ENCODE data around the gene UQCC5.

UQCC5 gene

DNA sequence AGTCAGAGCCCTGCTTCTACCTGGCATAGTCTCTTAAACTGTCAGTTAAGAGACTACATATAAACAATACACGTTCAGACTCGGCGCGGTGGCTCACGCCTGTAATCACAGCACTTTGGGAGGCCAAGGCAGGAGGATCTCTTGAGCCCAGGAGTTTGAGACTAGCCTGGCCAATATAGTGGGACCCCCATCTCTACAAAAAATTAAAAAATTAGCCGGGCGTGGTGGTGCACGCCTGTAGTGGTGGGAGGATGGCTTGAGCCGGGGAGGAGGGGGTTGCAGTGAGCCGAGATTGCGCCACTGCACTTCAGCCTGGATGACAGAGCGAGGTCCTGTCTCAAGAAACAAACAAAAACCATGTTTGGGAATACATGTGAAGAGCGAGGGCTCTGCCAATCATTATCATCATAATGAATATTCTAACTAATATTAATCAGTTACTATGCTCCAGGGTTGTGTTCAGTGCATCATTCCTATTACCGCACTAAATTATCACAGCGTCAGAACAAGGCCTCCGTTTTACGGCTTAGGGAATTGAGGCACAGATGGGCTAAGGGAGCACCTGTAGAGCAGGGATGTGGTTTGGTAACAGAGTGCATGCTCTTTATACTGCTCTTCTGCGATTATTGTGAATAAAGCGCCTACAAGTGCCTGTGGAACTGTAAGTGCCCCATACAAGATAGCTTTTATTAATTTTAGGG lies 844 bp upstream of the UQCC5 start:
- no peak for DNase-seq

DNA sequence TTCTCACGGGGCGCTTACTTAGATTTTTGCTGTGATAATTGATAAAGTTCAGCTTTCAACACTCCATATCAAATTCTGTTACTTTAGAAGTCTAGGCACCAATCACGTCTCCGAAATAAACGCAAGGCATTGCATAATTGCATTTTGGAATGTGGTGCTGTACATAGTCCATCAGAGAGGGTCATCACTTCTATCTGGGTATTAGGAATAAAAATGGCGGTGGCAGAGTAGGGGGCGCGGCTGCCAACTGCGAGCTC lies 365 bp upstream of the UQCC5 start:
- no peak for DNase-seq

DNA sequence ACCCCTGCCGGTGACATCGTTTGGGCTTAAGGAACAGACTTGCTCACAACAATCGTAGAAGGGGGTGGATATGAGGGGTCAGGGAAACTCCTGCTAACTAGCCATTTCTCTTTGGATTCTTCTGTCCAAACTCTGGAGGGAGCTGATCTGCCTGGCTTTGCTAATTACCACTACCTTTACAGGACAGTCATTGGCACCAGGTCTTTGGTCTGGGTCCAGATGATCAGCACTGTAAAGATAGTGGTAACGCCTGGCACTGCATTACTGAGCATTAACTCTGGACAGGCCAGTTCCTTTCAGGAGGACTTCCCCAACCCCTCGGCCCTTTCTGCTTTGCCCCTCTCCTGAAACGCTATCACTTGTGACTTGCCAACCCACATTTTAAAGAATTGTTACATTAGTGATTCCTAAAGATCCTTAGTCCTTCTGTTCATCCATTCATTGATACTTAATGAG lies 788 bp downstream of the UQCC5 start:
- no peak for DNase-seq

DNA sequence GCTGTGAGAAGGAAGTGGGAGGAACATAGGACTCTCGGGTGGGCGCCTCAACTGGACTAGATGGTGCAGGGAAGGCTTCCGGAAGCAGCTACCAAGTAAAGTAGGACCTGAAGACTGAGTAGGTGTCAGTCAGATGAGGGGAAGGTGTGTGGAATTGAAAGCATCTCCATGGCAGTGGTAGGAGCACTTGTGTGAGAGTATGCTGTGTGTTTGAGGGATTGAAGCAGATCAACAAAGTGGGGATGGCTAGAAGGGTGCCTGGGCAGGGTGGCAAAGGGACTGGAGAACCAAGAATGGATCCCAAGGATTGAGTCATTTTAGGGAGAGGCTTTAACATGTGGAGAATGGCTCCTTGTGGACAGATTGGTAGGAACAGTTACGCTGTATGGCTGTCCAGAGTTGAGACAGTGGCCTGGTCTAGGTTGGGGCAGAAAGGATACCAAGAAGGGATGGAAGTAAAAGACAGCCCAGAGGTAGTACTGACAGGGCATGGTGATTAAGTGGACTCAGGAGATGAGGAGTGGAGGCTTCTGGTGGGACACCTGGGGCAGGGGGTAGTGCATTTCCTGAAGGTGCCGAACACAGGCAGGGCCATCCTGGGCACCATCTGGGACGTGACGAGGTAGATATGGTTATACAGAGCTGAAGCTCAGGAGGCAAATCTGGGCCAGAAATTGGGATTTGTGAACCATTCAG lies 1.5 kb downstream of the UQCC5 start:
- no peak for DNase-seq

DNA sequence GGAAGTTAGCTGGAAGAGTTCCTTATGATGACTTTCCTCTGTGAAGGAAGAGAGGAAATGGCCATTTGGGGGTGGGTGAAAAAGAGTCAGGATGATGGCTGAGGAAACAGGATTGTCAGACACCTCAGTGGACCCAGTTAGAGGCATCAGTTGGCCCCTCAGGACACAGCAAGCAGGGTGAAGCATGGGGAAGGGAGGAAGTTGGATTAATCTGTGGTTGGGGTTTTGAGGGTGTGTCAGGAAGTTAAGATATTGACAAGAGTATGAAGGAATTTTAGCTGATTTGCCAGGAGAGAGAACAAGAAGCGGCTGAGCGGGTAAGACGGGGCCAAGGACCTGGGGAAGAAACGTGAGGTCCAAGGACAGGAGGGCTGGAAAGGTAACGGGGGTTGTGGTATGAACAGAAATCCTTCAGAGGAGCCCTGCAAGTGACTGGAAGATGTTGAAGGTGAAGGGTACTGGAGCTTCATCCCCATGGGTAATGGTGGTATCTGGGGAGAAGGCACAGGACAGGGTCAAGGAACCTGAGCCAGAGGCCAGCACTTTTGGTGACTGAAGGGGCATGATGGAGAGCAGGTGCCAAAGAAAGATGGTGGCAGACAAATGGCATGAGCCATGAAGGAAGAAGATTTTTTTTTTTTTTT lies 2.7 kb downstream of the UQCC5 start:
- DNase-seq: no peak

DNA sequence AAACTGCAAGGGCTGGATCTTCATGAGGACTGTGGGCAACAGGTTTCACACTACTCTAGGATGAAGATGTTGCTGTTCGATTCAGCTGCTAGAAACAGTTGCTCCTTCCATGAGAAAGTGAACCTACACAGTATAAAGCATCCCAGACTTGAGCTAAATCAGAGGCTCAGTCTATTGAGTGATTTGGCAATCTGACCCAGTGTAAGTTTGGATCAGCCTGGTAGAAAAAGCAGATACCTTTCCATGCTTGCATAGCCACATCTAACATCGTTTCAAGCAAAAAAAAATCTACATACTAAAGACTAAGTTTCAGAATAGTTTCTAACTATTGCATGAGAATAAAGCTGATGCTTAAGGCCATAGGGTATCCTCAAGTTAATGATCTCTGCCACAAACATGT lies 4.6 kb downstream of the UQCC5 start:
- no peak for DNase-seq

DNA sequence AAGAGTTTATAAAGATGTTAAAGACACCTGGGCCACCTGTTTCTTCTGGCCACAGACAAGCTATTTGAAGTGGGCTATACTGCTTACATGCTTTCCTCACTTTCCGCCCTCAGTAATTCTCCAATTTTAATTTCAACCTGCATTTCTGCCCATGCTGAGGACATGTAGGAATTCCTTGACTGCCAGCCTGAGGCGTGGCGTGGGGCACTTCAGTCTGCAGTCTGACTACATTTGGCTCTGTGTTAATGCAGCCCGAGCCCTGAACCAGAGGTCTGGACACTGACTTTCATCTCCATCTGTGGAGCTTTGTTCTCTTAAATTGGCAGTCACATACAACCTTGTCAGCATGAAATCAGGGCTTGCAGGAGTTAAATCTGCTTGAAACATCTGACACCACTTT lies 8.5 kb downstream of the UQCC5 start:
- DNase-seq: no peak

DNA sequence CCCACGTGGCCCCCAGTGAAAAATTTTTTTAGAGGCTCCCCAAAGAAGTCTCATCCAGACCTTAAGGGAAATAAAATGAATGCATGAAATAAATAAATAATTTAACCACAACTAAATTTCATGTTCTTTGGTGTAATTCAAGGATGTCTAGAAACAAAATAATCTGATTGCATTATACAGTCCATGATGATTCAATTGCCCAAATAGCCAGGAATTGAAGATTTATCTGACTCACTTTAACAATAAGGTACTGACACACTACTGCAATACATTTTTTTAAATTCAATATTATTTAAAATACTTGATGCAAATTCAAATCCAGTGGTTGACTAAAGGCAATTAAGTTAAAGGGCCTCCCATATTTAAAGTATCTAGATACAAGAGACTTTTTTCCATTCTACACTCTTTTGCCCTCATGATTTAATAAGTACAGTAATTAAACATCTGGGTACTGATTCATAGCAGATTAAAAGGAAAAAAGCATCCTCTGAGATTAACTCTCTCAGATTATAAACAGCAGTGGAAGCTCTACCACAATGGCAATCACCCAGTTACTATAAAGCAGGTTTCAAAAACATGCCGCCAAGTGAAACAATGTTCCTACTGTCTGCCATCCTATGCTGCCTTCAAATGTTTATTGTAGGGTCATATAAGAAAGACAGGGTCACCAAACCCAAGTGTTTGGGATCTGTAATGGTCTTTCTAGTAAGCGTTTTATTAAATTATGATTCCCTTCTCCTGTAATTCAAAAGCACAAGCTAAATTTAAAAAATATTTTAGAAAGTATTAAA lies 9.9 kb downstream of the UQCC5 start:
- no peak for DNase-seq

DNA sequence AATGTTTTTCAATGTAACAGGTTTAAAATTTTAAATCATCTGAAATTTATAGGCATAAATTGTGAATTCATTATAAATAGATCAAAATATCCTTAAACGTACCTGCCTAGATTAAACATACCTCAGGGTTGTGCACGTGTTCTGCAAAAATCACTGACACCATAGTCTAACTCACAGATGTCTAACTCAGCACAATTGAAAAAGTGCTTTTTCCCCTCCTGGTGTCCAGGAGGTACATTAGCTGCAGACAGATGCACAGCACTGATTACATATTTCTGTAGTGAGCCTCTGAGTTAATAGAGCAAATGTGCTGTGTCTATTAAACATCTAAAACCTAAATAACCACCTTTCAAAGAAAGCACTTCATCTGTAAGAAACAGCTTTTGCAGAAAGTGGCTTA lies 10.7 kb downstream of the UQCC5 start:
- no peak for DNase-seq

DNA sequence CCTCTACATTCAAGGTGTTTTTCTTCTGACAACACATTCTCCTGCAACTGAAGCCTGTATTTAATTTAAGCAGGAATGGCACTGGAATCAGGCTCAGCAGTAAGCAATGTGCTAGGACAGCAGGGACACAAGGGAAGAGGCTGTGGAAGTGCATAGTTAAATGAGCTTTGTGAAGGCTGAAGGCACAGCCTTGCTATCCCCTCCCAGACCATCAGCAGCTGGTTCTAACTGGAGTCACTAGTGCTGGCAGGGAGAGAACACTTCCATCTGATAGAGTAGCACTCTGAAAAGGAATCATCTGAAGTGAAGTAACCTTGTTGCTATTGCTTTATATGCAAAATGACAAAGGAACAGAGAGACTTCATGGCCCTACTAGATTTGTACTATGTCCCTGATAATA lies 14.7 kb downstream of the UQCC5 start:
- DNase-seq: no peak

DNA sequence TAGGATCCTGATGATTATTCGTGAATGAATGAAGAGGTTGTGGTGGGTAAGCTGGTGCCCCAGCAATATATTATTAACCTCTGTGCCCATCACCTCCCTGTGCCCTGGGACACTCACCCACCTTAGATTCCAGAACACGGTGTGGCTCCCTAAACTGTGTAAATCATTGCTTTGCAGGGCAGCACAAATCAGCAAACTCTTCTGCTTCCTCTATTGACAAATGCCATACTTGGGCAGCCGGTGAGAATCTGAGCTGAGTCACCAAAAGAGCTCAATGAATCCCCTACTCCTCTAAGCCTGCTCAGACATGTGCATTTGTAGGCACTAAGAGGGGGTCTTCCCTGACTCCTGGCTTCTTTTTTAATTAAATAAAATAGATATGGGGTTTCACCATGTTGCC lies 15.7 kb downstream of the UQCC5 start:
- DNase-seq: no peak

DNA sequence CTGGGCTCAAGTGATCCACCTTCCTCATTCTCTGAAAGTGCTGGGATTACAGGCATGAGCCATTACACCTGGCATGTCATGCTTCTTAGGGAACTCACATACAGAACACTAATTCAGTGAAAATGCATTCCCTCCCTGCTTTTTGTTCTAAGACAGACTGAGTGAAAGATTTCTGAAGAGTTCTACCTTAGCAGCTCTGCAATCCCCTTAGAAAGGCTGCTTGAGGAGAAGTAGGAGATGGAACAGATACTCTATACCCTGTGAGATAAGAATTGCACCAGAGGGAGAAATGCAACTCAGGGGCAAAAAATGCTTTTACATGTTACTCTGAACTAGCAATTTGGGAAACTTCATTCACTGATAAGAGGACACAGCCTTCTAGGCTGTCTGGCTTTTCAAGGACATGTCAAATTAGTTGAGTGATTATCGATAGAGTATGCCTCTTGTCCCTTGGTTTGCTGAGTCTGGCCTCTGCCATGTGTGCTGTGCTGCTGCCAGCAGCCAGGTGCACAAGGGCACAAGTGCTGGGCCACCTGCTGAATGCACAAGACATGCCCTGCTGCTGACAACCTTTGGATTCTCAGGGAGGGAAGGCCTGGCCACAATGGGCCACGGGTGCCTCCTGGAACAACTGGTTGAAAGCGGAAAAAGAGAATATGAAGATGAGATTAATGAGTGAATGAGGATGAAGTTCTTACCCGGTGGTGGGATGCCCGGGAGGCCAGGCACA lies 17.8 kb downstream of the UQCC5 start:
- DNase-seq: no peak

DNA sequence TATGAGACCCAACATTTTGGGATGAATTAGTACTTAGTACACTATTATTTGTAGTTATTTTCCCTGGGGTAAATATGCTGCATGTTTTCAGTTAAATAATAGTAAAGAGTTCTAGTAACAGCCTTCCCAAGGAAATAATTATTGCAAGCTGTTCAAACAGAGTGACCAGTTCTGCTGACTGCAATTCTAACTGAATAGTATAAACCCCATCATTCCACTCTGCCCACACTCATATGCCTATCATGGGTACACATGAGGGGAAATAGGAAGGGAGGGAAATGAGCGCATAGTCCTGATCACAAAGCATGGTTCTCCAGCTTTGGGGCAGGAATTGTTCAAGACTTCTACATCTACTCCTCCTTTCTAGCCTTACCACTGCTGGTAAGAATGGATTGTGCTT lies 18.7 kb downstream of the UQCC5 start:
- DNase-seq: no peak

DNA sequence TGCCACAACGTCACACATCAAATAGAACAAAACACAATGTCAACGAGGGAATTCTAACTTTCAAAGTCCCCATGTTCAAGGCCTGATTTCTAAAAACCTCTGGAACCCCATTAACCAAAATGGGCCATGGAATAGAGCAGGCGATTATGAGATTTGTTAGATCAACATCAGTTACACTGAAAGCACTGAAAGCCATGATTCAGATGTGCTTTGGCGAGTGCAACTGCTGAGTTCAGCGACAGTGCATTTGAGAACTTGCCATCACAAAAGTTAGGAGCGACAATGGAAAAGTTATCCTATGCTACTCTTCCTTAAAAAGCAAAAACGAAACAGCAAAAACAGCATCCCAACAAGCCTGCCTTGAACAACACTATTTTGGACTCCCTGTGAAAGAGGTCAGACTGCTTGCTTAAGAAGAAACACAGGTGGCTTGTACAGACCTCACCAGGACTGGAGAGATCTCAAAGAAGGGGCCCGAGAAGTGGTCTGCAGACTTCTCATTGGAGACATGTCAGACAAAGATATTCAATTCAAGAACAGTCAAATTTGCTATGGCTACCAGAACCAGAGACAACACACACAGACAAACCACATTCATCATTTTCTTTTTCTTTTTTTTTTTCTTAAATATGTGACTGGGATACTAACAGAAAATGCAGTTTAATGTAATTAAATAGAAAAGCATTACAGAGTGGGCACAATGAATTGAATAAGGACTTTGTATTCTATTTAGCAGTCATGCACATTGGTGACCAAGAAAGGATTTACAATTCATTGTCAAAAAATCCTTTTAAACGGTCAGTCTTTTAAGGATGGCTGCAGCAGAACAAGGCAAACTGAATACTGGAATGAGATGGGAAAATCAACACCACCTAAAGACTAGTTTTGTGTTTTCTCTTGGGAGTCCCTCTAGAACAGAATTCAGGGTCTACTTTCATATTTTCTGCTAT lies 20.9 kb downstream of the UQCC5 start:
- DNase-seq: no peak

DNA sequence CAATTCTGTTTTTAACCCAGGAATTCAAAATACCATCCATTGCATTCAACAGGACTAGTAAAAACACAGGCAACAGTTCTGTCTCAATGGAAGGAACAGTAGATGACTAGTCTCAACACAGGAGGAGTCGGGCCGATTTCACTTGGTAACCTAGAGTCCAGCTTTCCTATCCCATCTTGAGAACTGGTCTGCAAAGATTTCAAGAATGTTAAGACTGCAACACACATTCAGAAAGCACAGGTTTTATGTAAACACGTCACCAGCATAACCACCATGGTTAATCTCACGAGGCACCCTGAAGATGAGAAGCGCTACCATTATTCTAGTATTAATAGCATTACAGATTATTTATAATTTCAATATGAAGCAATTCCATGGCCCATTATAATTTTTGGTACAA lies 22.0 kb downstream of the UQCC5 start:
- no peak for DNase-seq

DNA sequence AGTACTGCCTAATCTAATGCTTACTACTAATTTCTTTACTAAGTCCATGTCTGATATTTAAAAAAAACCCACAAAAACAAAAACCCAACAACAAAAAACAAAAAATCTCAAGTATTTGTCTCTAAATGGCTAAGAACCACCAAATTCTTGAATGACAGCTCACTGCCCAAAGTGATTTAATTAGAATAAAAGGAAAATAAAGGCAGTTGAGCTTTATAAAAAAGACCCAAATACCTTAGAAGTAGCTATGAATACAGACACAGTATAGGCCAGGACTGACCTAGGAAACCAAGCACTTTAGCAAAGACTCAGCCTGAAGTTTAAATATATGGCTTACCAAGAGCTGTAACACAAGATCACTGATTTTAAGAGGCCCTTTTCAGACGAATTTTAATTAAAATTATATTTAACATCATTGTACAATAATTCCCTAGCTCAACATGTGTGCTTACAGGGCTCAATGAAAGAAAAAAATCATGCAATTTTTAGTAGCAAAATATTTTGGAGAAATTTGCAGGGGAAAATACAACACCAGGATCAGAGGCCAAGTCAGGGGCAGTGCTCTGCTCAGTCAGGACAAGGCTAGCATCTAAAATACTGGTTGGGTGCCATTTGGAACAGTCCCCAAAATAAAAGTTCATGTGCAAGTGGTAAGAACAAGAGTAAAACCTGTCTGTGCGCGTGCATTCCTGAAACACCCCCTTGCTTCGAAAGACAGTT lies 24.8 kb downstream of the UQCC5 start:
- DNase-seq: no peak

DNA sequence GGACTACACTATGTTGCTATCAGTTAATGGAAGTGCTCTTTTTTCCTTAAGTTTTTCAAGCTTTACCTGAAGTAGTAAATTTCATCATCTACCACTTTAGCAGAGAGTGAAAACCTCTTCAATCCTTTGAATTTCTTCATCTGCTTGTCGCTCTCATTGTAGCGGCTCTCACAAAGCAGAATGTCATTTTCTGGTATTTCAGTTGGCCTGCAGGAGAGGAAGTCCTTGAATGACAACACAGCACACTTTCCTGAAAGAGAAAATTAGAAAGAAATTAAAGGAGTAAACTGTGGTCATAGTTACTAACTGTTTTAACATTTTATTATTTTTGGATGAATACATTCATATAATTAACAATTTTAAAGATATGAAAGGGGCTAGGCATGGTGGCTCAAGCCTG lies 27.6 kb downstream of the UQCC5 start:
- DNase-seq: no peak

DNA sequence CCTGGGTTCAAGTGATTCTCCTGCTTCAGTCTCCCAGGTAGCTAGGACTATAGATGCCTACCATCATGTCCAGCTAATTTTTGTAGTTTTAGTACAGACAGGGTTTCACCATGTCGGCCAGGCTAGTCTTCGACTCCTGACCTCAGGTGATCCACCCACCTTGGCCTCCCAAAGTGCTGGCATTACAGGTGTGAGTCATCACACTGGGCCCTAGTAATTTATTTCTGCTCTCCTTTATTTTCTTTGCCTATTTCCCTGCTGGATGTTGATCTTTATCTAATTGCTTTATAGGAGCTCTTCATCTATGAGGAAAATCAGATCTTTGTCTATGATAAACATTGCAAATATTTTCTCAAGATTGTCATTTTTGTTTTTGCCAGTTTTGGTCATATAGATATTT lies 31.7 kb downstream of the UQCC5 start:
- DNase-seq: no peak

DNA sequence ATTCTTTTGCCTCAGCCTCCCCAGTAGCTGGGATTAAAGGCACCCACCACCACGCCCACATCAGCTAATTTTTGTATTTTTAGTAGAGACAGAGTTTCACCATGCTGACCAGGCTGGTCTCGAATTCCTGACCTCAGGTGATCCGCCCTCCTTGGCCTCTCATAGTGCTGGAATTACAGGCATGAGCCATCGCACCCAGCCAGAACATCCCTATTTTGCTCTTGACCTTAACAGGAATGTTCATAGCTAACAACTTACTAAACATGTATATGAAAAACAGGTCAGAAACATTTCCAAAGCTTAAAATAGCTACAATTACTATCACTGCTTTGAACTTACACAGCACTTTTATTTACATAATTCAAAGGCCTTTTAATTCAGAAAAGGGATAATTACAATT lies 33.7 kb downstream of the UQCC5 start:
- no peak for DNase-seq

DNA sequence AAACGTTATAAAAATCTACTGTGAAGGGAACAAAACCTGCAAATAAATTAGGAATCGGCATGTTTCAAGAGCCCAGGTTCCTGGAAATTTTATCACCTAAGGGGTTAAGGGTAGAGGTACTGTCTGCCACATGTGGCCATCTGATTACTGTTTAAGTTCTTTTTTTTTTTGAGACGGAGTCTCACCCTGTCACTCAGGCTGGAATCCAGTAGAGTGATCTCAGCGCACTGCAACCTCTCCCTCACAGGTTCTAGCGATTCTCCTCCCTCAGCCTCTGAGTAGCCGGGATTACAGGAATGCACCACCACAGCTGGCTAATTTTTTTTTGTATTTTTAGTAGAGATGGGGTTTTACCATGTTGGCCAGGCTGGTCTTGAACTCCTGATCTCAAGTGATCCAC lies 35.8 kb downstream of the UQCC5 start:
- DNase-seq: no peak
